ENCODE measurements around the gene TSPYL1. TPM values are rescaled to one million over a fixed set of nuclear protein-coding genes. Genes with fewer than 3 reads are reported as not detected.

Gene TSPYL1
- total and polyA plus RNA-seq, 2 of the 8 experiments (the other 6 are each of a cell fraction or from before 2014, with no cell fraction given), result 33.2 to 79.1 TPM

- no peak overlapping the region for H3K18ac ChIP-seq (ENCODE audit: extremely low read depth, low read length)
- peaks cover 0 to 1% (median 0%) of the 10 kb centered on the region in 4 experiments; a peak in 1 of 7 replicates for H3K27me3 ChIP-seq (replicated peaks in 1 of 4; ENCODE audit: control insufficient read depth in 3 of 4, extremely low read depth in 1 of 4, insufficient read depth in 3 of 4, low read length in 3 of 4)
- H2BK15ac ChIP-seq (ENCODE audit: low read length), result no peak overlapping the region
- no peak overlapping the region for H2BK20ac ChIP-seq (ENCODE audit: low read length)
- no peak overlapping the region for H3K14ac ChIP-seq (ENCODE audit: insufficient read length)
- no peak overlapping the region for H3K4me2 ChIP-seq (ENCODE audit: insufficient read depth in 1 of 2, low read depth in 2 of 2, low read length in 2 of 2)
- H4K20me1 ChIP-seq (replicated peaks in 1 of 2; ENCODE audit: control insufficient read depth in 1 of 2, insufficient read depth in 2 of 2, low read length in 2 of 2), result no peaks in the 10 kb centered on the region
- H4K91ac ChIP-seq (replicated peaks; ENCODE audit: insufficient read length, low read length), result no peak overlapping the region
- no peak overlapping the region for H2BK120ac ChIP-seq (replicated peaks; ENCODE audit: low read depth, low read length)
- no peak overlapping the region for H3K4me3 ChIP-seq (ENCODE audit: extremely low read depth in 1 of 4, insufficient read depth in 2 of 4, low read depth in 3 of 4, low read length in 4 of 4)
- no peaks in the 10 kb centered on the region; a peak in 1 of 7 replicates for H3K4me1 ChIP-seq (replicated peaks in 1 of 4; ENCODE audit: control insufficient read depth in 3 of 4, insufficient read depth in 4 of 4, low read length in 3 of 4)
- no peaks in the 10 kb centered on the region for H3K79me2 ChIP-seq (ENCODE audit: control insufficient read depth in 1 of 2, insufficient read depth in 2 of 2, low read length in 2 of 2)
- no peak overlapping the region for H2BK5ac ChIP-seq (ENCODE audit: low read depth, low read length)
- H2BK12ac ChIP-seq (ENCODE audit: low read depth, low read length), result no peak overlapping the region
- WGBS, 2 experiments (ENCODE audit: extremely low coverage in 1 of 2, insufficient coverage in 1 of 2, insufficient read length in 1 of 2, insufficient replicate concordance in 2 of 2, low coverage in 1 of 2, low lambda C conversion rate in 2 of 2, missing lambda C conversion rate in 1 of 2), result 50% methylated on average over 2 of the region's 2 CpGs; no CpG with 5 or more reads in 1 of the 2 experiments
- H3K79me1 ChIP-seq (ENCODE audit: low read depth, low read length), result no peaks in the 10 kb centered on the region
- DNase-seq (ENCODE audit: low read depth in 1 of 2, low spot score in 2 of 2) (no peak), FAIRE-seq (no peak)
- ChIA-PET CTCF (ENCODE audit: partially characterized antibody) (interaction anchor here (1.6 kb wide), 1 partner anchor 22 kb away, joined by 4 read pairs; no protein-coding TSS in a partner anchor), POLR2A (ENCODE audit: partially characterized antibody) (no interaction called here)
- H3K9ac ChIP-seq (replicated peaks in 1 of 4; ENCODE audit: extremely low read depth in 1 of 4, low read depth in 3 of 4, low read length in 3 of 4), result no peak overlapping the region
- H3K23ac ChIP-seq (ENCODE audit: insufficient read length), result no peak overlapping the region
- H3K9me3 ChIP-seq (ENCODE audit: insufficient read depth in 2 of 2, low read depth in 1 of 2, low read length in 1 of 2), result no peaks in the 10 kb centered on the region
- H4K5ac ChIP-seq (ENCODE audit: insufficient read length, low read depth, low read length), result no peak overlapping the region
- no peak overlapping the region for H3K4ac ChIP-seq (replicated peaks; ENCODE audit: insufficient read length, low read depth, low read length)
- no peak overlapping the region for H3K27ac ChIP-seq (ENCODE audit: low read depth, low read length)
- no peak overlapping the region for H2AK5ac ChIP-seq (ENCODE audit: low read depth, low read length)
- no peaks in the 10 kb centered on the region for H3K23me2 ChIP-seq (ENCODE audit: low read depth, low read length)
- H2AFZ ChIP-seq (ENCODE audit: low read length), result no peak overlapping the region
- H3K36me3 ChIP-seq (ENCODE audit: control insufficient read depth in 2 of 4, insufficient read depth in 4 of 4, low read length in 3 of 4), result no peaks in the 10 kb centered on the region
- no peak overlapping the region for H4K8ac ChIP-seq (ENCODE audit: extremely low read depth, insufficient read depth, low read length)
- no peak overlapping the region for H3K56ac ChIP-seq (replicated peaks; ENCODE audit: insufficient read length, low read depth, low read length)
- TF ChIP-seq JUN (IDR thresholded peaks at IDR 0.05; ENCODE audit: low read depth, low read length) (no peak), SP2 (IDR thresholded peaks at IDR 0.05; ENCODE audit: low read length) (no peak), HDAC2 (IDR thresholded peaks at IDR 0.05; ENCODE audit: borderline replicate concordance in 1 of 2, low read depth in 2 of 2, low read length in 2 of 2) (no peak), MAX (IDR thresholded peaks at IDR 0.05) (no peak), NANOG (IDR thresholded peaks at IDR 0.05; ENCODE audit: insufficient read depth, low read depth, low read length, poor library complexity, severe bottlenecking) (no peak)
Observed at GRCh38 chr6:116309657-116310056, 29.9 kb upstream of the TSPYL1 start.

All from H1 (cell line).